Loucy (cell line): ENCODE measurements around the gene PADI1.

Experiments
- CTCF ChIP-seq: fragments of 200-600 bp; sonication (generic); conservative IDR thresholded peaks from 2 replicates; pipeline ENCODE4 v1.5.1; 2014; ENCODE audit warnings: mild to moderate bottlenecking, antibody characterized with exemption, low read length
- EZH2phosphoT487 ChIP-seq: fragments of 200-600 bp; IDR thresholded peaks from 2 replicates; pipeline ENCODE4 v1.6.1; 2018; ENCODE audit warnings: antibody characterized with exemption, mild to moderate bottlenecking, moderate library complexity, borderline replicate concordance

GRCh38 chr1:17196496-17197185 is 8.3 kb upstream of the PADI1 start:
- TF ChIP-seq CTCF = no peak
- no peak for TF ChIP-seq EZH2phosphoT487
